OCI-LY3 (cell line): Measurements from ENCODE around the gene GRIK5.

Source experiments
- H2AFZ ChIP-seq: fragments of 200-600, 300-600 bp; shearing (Covaris generic); 2 replicates; pipeline ENCODE4 v1.6.0; 2014; ENCODE audit warnings: antibody characterized with exemption, low read depth, low read length
- H3K27ac ChIP-seq: fragments of 200-600, 300-600 bp; sonication (generic); 2 replicates; pipeline ENCODE4 v1.5.1; 2014; ENCODE audit warnings: mild to moderate bottlenecking, low read length, moderate library complexity, mixed read lengths
- H3K27me3 ChIP-seq: fragments of 200-600, 300-600 bp; sonication (generic); 2 replicates; pipeline ENCODE4 v1.6.1; 2014; ENCODE audit warnings: low read depth, low read length, mixed read lengths
- H3K36me3 ChIP-seq: fragments of 200-600, 300-600 bp; sonication (generic); replicated peaks from 2 replicates; pipeline ENCODE3; 2014; ENCODE audit warnings: low read depth, low read length, mixed read lengths
- H3K4me1 ChIP-seq: fragments of 300-600, 200-600 bp; sonication (generic); 2 replicates; pipeline ENCODE4 v1.6.1; 2014; ENCODE audit warnings: low read length, mixed read lengths
- H3K4me2 ChIP-seq: fragments of 200-600, 300-600 bp; sonication (generic); 2 replicates; pipeline ENCODE4 v1.6.1; 2014; ENCODE audit warnings: low read length, mixed read lengths
- H3K4me3 ChIP-seq: fragments of 300-600, 200-600 bp; sonication (generic); 2 replicates; pipeline ENCODE4 v1.5.1; 2014; ENCODE audit warnings: antibody characterized with exemption, mild to moderate bottlenecking, low read length, moderate library complexity
- H3K79me2 ChIP-seq: fragments of 300-600, 200-600 bp; shearing (Covaris generic); 2 replicates; pipeline ENCODE4 v1.6.1; 2014; ENCODE audit warnings: mild to moderate bottlenecking, low read length, mixed read lengths
- H3K9ac ChIP-seq: fragments of 300-600, 200-600 bp; shearing (Covaris generic); 2 replicates; pipeline ENCODE4 v1.6.0; 2014; ENCODE audit warnings: mild to moderate bottlenecking, low read length, moderate library complexity
- H3K9me3 ChIP-seq: fragments of 200-600, 300-600 bp; shearing (Covaris generic); 2 replicates; pipeline ENCODE4 v1.6.1; 2014; ENCODE audit warnings: low read length, mixed read lengths; ENCODE audit not compliant: insufficient read depth
- H4K20me1 ChIP-seq: fragments of 200-600, 300-600 bp; sonication (generic); 2 replicates; pipeline ENCODE4 v1.6.1; 2016; ENCODE audit warnings: low read length, mixed read lengths; ENCODE audit not compliant: insufficient read depth
- CTCF ChIP-seq: fragments of 200-600, 300-600 bp; sonication (generic); IDR thresholded peaks from 2 replicates; pipeline ENCODE4 v1.5.1; 2014; ENCODE audit warnings: antibody characterized with exemption, low read length, low read depth
- EZH2phosphoT487 ChIP-seq: fragments of 200-600 bp; shearing (Covaris generic); IDR thresholded peaks from 2 replicates; pipeline ENCODE4 v1.6.1; 2018; ENCODE audit warnings: antibody characterized with exemption, mixed run types, low read depth

The GRIK5 gene

GRCh38 chr19:41984961-41985360 is 85.0 kb downstream of the GRIK5 start:
- Histone ChIP-seq H3K4me1 (no peaks in the 10 kb centered on the region), H3K36me3 (no peaks in the 10 kb centered on the region), H3K9ac (no peak overlapping the region), H3K9me3 (no peaks in the 10 kb centered on the region), H3K27me3 (no peaks in the 10 kb centered on the region), H4K20me1 (no peaks in the 10 kb centered on the region), H3K79me2 (no peaks in the 10 kb centered on the region), H2AFZ (no peak overlapping the region), H3K4me3 (no peak overlapping the region), H3K27ac (no peak overlapping the region), H3K4me2 (no peak overlapping the region)
- TF ChIP-seq CTCF (no peak), EZH2phosphoT487 (no peak)

GRCh38 chr19:41981724-41982123 is 88.3 kb downstream of the GRIK5 start:
- H3K4me3 ChIP-seq, result no peak overlapping the region
- H3K79me2 ChIP-seq, result no peaks in the 10 kb centered on the region
- no peak overlapping the region for H3K4me2 ChIP-seq
- H2AFZ ChIP-seq, result no peak overlapping the region
- no peaks in the 10 kb centered on the region for H4K20me1 ChIP-seq
- H3K9ac ChIP-seq, result no peak overlapping the region
- TF ChIP-seq CTCF (no peak), EZH2phosphoT487 (no peak)
- no peaks in the 10 kb centered on the region for H3K36me3 ChIP-seq
- H3K4me1 ChIP-seq, result no peaks in the 10 kb centered on the region
- no peak overlapping the region for H3K27ac ChIP-seq
- no peaks in the 10 kb centered on the region for H3K9me3 ChIP-seq
- no peaks in the 10 kb centered on the region for H3K27me3 ChIP-seq

- Histone ChIP-seq H4K20me1 (no peaks in the 10 kb centered on the region), H3K36me3 (no peaks in the 10 kb centered on the region), H3K4me1 (no peaks in the 10 kb centered on the region), H3K9me3 (no peaks in the 10 kb centered on the region), H3K4me2 (no peak overlapping the region), H2AFZ (no peak overlapping the region), H3K9ac (no peak overlapping the region), H3K27ac (no peak overlapping the region), H3K79me2 (no peaks in the 10 kb centered on the region), H3K27me3 (no peaks in the 10 kb centered on the region), H3K4me3 (no peak overlapping the region)
- TF ChIP-seq EZH2phosphoT487 (no peak), CTCF (no peak)
Observed at GRCh38 chr19:41978470-41978869, 91.5 kb downstream of the GRIK5 start.

GRCh38 chr19:41977916-41978315 is 92.1 kb downstream of the GRIK5 start:
- Histone ChIP-seq H3K9me3 (no peaks in the 10 kb centered on the region), H3K79me2 (no peaks in the 10 kb centered on the region), H3K27ac (no peak overlapping the region), H4K20me1 (no peaks in the 10 kb centered on the region), H3K27me3 (no peaks in the 10 kb centered on the region), H3K4me2 (no peak overlapping the region), H2AFZ (no peak overlapping the region), H3K4me1 (no peaks in the 10 kb centered on the region), H3K4me3 (no peak overlapping the region), H3K36me3 (no peaks in the 10 kb centered on the region), H3K9ac (no peak overlapping the region)
- no peak for TF ChIP-seq EZH2phosphoT487
- TF ChIP-seq CTCF, result no peak
